SK-N-SH (cell line): ENCODE measurements around the gene KMT2B.

Experiments
- CHD2 ChIP-seq: fragments of 150-350 bp; IDR thresholded peaks from 2 replicates; pipeline ENCODE4 v1.6.1; 2018; ENCODE audit warnings: low read length; ENCODE audit not compliant: partially characterized antibody
- EP300 ChIP-seq, 2 experiments: IDR thresholded peaks; 2 replicates each; pipeline versions ENCODE4 v1.4.0 to v1.6.1; 2012; ENCODE audit warnings: borderline replicate concordance in 1 of 2, low read depth in 1 of 2, low read length in 1 of 2
- EZH2phosphoT487 ChIP-seq: fragments of 200-600 bp; sonication (generic); IDR thresholded peaks from 2 replicates; pipeline ENCODE4 v1.6.1; 2017; ENCODE audit warnings: low read depth, mixed run types, mild to moderate bottlenecking, antibody characterized with exemption, moderate library complexity, borderline replicate concordance
- FOXJ3 ChIP-seq: sonication (generic); formaldehyde crosslinking; IDR thresholded peaks from 2 replicates; pipeline ENCODE4 v1.5.1; 2020; ENCODE audit warnings: mild to moderate bottlenecking, missing genetic modification reagents
- FOXM1 ChIP-seq: IDR thresholded peaks from 2 replicates; pipeline ENCODE4 v1.4.0; 2012; ENCODE audit warnings: low read depth, mild to moderate bottlenecking
- JUND ChIP-seq: IDR thresholded peaks from 2 replicates; pipeline ENCODE4 v1.4.0; 2012
- POLR2AphosphoS5 ChIP-seq: IDR thresholded peaks from 2 replicates; pipeline ENCODE4 v1.6.1; 2012; ENCODE audit warnings: low read depth, low read length
- RCOR1 ChIP-seq: fragments of 150-350 bp; IDR thresholded peaks from 2 replicates; pipeline ENCODE4 v1.6.1; 2017; ENCODE audit warnings: antibody characterized with exemption, low read length
- RFX5 ChIP-seq: IDR thresholded peaks from 2 replicates; pipeline ENCODE4 v1.6.1; 2012; ENCODE audit warnings: mild to moderate bottlenecking, improper control_type of control experiment, low read length
- SMC3 ChIP-seq: IDR thresholded peaks from 2 replicates; pipeline ENCODE4 v1.6.1; 2012; ENCODE audit warnings: low read depth, low read length, improper control_type of control experiment
- TCF12 ChIP-seq: IDR thresholded peaks from 2 replicates; pipeline ENCODE4 v1.4.0; 2012
- TF ChIP-seq, protein P1 (sequence below): fragments of 200-600 bp; sonication (generic); IDR thresholded peaks from 2 replicates; pipeline ENCODE4 v1.6.1; 2017; ENCODE audit warnings: antibody characterized with exemption, mild to moderate bottlenecking, moderate library complexity

DNA sequence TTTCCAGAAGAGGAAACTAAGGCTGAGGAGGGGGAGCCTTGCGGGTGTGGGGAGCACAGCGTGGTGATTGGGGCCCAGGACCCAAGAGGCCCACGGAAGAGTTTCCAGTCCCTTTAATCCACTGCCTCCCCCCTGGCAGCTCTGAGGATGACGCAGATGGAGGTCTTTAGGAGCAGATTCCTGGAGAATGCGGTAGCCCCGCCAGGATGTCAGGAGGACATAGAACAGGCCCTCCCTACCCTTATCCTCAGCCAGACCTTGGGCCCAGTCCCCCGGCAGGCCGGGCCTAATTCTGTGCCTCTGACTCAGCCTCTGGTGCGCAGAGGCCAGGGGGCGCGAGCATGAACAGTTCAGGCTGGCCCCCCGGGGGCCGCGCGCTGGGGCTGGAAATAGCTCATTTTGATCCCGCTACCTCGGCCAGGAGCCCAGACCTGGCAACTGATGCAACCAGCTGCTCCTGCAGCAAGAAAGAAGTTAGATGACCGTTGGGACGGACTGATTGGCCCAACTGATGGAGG, 39.5 kb downstream of the KMT2B start:
- TF ChIP-seq, protein P1, sequence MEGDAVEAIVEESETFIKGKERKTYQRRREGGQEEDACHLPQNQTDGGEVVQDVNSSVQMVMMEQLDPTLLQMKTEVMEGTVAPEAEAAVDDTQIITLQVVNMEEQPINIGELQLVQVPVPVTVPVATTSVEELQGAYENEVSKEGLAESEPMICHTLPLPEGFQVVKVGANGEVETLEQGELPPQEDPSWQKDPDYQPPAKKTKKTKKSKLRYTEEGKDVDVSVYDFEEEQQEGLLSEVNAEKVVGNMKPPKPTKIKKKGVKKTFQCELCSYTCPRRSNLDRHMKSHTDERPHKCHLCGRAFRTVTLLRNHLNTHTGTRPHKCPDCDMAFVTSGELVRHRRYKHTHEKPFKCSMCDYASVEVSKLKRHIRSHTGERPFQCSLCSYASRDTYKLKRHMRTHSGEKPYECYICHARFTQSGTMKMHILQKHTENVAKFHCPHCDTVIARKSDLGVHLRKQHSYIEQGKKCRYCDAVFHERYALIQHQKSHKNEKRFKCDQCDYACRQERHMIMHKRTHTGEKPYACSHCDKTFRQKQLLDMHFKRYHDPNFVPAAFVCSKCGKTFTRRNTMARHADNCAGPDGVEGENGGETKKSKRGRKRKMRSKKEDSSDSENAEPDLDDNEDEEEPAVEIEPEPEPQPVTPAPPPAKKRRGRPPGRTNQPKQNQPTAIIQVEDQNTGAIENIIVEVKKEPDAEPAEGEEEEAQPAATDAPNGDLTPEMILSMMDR = peak; percentile 16; the same call in 1 of the 2 replicates
- TF ChIP-seq POLR2AphosphoS5 = no peak; the same call in 1 of the 2 replicates
- TF ChIP-seq FOXM1 = no peak
- TF ChIP-seq RCOR1 = no peak
- TF ChIP-seq CHD2 = no peak
- TF ChIP-seq TCF12 = peak; percentile 94
- TF ChIP-seq SMC3 = no peak
- TF ChIP-seq RFX5 = no peak
- no peak; a peak in 1 of 4 replicates for TF ChIP-seq EP300 (IDR thresholded peaks at IDR 0.05; ENCODE audit: borderline replicate concordance in 1 of 2, low read depth in 1 of 2, low read length in 1 of 2)
- TF ChIP-seq JUND = peak; percentile 54; the same call in 1 of the 2 replicates
- TF ChIP-seq EZH2phosphoT487 = no peak
- no peak for TF ChIP-seq FOXJ3 (CRISPR knock-in tag)
